Measurements from ENCODE around the gene SNAI1. TPM values are rescaled to one million over a fixed set of nuclear protein-coding genes. Genes with fewer than 3 reads are reported as not detected.
A peak's percentile ranks its signal among the peaks of the same experiment; 100 is the strongest.
"Not testable (repeated sequence)": the region's sequence is repeated elsewhere in the genome, so short reads cannot be mapped to it uniquely, and the experiment has no call there.

Gene SNAI1
- total RNA-seq (2014; rRNA removed; shearing (Covaris generic)): 0.13 and 0.40 TPM in 2 replicates
- 0.48 and 1.8 TPM in 2 replicates for polyA plus RNA-seq (2015; cell fraction: cytosol; rRNA removed)
- polyA plus RNA-seq (2015; cell fraction: nucleus; rRNA removed): 1.1 and 2.5 TPM in 2 replicates

DNA sequence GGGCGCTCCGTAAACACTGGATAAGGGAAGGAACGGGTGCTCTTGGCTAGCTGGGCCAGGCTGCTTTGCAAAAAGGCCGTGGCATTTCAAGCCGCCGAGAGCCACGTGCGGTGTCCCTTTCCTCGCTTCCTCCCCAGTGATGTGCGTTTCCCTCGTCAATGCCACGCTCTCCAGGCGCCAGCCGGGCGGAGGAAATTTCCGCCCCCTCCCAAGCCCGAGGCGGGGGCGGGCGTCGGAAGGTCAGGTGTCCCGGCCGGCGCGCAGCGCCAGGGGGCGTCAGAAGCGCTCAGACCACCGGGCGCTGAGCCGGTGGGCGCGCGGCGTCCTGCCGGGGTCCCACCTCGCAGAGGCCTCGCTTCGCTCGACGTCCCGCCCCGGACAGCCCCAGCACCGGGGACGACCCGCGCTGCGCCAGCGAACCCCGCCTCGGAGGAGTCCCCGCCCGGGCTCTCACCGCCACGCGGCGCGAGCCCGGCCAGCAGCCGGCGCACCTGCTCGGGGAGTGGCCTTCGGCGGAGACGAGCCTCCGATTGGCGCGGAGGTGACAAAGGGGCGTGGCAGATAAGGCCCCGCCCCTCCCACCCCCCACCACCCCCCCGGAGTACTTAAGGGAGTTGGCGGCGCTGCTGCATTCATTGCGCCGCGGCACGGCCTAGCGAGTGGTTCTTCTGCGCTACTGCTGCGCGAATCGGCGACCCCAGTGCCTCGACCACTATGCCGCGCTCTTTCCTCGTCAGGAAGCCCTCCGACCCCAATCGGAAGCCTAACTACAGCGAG lies at the start of gene SNAI1:
TSS of gene SNAI1 (plus strand) at position 635 of the 777 bp plus-strand sequence. CDS start at position 715, 80 bp downstream.
- DNase-seq (ENCODE audit: low read depth, low spot score): peak; percentile 83
- in situ Hi-C loops (cut with HindIII; ENCODE audit: low pct_unique_long_range_greater_than_20kb, low sequenced_read_pairs): no loop called here

DNA sequence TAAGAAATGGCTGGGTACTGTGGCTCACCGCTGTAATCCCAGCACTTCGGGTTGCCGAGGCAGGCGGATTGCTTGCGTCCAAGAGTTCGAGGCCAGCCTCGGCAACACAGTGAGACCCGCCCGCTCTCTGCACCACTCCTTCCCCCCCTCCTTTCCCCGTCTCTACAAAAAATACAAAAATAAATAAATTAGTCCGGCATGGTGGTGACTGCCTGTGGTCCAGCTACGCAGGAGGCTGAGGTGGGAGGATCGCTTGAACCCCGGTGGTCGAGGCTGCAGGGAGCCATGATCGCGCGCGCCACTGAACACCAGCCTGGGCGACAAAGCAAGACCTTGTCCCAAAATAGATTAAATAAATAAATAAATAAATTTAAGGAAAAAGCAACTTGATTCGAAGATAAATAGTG lies 47.0 kb upstream of the SNAI1 start:
- in situ Hi-C loops (cut with HindIII; ENCODE audit: low pct_unique_long_range_greater_than_20kb, low sequenced_read_pairs): no loop called here
- no peak for DNase-seq (ENCODE audit: low read depth, low spot score)

DNA sequence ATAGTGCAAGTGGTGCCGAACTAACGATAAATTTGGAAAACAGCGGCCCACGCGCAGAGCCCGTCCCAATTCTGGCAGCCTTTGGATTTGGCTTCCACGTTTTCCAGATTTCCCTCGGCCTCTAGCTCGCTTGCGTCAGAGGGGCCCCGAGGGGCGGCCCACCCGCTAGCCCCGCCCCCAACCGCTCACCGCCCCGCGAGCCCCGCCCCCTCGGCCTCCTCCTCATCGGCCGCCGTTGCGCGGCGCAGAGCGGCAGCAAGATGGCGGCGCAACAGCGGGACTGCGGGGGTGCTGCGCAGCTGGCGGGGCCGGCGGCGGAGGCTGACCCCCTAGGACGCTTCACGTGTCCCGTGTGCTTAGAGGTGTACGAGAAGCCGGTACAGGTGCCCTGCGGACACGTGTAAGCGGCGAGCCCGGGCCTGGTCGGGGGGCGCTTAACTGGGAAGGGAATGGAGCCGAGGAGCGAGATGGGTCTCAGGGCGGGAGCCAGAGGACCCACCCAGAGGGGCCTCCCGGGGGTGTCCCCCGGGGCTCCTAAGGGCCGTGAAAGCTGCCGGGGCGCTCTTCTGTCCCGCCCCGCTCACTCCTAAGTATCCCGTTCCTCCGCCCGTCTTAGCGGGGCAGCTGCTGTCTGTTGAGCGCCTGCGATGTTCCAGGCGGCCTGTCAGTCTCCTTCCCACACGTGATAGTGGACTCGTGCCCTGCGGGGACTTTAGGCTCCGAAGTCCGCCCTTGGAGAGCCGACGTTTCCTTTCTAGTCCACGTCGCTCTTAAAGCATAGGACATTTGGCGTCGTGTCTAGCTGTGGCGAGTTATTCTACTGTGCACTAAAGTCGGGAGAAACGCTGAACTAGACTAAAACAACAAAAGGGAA lies 46.4 kb upstream of the SNAI1 start, which contains the start of gene RNF114:
TSS of gene RNF114 (plus strand) at position 245 of the 874 bp plus-strand sequence. CDS start at position 261, 16 bp downstream.
- in situ Hi-C loops (cut with HindIII; ENCODE audit: low pct_unique_long_range_greater_than_20kb, low sequenced_read_pairs): no loop called here
- DNase-seq (ENCODE audit: low read depth, low spot score): peak; percentile 90

DNA sequence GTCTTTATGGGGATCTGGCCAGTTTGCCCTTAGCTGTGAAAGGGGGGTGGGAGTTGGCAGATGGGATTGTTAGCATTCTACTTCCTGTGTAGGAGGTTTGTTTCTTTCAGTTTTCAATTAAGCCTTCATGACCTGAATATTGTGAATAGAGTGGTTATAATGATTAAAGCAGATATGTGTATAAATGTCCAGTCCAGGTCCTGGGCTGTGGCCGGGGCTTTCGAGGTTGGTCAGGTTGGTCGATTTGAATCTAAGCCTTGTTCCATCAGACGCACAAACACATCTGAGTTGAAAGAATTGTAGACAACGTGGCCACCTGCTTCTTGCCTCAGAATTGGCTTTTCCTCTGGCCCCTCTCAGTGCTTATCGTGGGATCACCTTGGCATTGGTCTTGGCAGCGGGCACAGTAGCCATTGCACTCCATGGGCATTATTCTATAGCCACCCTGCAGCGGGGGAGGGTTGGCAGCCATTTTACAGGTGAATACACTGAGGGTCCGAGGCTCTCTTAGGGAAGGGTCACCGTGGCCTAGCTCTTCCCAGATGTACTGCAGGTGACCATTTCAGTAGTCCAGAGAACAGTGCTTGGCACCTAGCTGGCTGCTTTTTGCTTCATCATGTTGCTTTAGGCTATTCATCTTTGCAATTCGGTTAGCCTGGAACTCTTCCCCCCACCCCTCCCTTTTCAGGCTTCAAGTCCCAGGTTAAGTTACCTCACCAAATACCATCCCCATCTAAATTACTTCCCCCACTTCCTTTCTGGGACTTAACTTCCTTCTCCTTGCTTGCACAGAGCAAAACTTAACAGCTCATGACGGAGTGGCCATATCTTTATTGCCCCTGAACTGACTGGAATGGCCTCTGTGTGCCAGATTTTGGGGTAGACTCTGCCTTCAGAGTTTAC lies 45.5 kb upstream of the SNAI1 start:
- DNase-seq (ENCODE audit: low read depth, low spot score): no peak
- in situ Hi-C loops (cut with HindIII; ENCODE audit: low pct_unique_long_range_greater_than_20kb, low sequenced_read_pairs): no loop called here

DNA sequence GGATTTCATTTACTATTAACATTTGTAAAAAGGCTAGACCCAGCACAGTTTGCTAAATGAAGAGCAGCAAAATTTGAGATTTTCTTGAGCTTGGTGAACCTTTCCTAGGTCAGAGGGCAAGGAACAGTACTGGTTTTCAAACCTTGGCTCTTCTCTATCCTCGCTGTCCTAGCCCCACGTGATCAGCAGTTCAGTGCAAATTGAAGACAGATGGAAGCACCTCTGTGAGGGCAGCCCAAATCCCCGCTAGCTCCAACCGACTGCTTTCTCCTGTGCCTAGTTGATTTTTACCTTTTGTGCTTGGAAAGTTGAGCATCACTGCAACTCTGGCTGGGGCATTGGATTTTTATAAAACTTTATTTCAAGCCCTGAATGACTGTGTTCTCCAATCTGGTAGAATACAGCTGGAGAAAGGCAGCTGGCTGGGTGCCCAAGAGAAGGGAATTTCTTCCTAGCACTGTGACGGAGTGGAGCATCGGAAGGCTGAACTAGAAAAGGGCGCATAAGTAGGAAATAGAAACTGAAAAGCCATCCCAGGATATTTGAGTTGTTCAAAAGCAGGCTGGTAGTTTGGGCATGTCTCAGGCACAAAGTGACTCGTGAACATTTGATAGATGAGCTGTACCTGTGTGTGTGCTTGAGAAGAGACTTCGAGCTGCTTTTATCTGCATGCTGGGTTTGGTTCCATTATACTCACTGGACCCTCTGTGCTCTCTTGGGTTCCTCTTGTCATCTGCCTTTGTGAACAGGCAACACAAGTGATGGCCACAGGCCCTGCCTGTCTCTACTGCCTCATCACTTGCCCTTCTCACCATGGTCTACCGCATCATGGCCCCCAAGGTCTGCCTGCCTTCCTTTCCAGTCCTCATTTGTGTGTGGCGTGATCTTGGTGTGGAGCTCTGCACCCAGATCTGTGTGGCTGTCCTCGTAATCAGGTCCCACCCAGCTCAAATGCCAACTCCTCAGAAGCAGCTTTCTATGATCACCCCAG lies 44.3 kb upstream of the SNAI1 start:
- DNase-seq (ENCODE audit: low read depth, low spot score): no peak
- in situ Hi-C loops (cut with HindIII; ENCODE audit: low pct_unique_long_range_greater_than_20kb, low sequenced_read_pairs): no loop called here

DNA sequence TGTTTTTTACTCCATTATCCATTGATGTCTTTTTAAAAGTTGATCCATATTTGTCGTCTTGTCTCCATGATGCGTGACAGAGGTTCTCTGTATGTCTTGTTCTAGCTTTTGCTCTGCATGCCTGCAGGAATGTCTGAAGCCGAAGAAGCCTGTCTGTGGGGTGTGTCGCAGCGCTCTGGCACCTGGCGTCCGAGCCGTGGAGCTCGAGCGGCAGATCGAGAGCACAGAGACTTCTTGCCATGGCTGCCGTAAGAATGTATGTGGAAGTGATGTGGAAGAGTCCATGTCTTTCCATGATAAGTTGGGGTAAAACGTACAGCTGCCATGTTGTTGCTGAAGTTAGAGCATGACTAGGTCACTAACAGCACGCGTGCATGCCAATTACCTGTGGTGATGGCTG lies 41.3 kb upstream of the SNAI1 start:
- in situ Hi-C loops (cut with HindIII; ENCODE audit: low pct_unique_long_range_greater_than_20kb, low sequenced_read_pairs): no loop called here

DNA sequence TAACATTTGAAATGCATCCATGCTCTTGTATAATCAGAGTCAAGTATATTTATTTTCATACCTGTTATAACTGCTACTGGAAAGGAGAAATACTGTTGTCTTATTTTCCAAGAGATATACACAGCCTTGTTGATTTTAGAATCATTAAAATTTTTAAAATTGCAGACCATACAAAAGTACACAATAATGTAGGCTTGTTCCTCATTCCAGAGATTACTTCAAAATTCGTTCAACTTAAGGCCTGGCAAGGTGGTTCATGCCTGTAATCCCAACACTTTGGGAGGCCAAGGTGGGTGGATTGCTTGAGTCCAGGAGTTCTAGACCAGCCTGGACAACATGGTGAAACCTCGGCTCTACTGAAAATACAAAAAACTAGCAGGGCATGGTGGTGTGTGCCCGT lies 40.5 kb upstream of the SNAI1 start:
- in situ Hi-C loops (cut with HindIII; ENCODE audit: low pct_unique_long_range_greater_than_20kb, low sequenced_read_pairs): no loop called here

More for the DNA sequence above, 41.3 kb upstream of the SNAI1 start:
- no peak for DNase-seq (ENCODE audit: low read depth, low spot score)

DNA sequence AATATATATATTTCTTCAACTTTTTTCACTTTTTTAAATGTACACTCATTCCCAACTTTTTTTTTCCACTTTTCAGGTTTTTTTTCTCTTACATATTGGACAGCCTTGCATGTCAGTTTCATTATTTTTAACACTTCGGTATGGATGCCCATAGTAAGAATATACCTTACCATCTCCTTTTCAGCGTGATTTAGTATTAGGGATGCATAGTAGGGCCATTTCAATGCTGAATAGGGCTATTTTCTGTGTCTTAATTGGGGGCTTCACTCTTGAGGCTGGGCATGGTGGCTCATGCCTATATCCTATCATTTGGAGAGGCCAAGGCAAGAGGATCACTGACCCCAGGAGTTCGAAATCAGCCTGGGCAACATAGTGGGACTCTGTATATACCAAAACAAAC lies 39.8 kb upstream of the SNAI1 start:
- in situ Hi-C loops (cut with HindIII; ENCODE audit: low pct_unique_long_range_greater_than_20kb, low sequenced_read_pairs): no loop called here
- no peak for DNase-seq (ENCODE audit: low read depth, low spot score)

More for the DNA sequence above, 40.5 kb upstream of the SNAI1 start:
- DNase-seq (ENCODE audit: low read depth, low spot score): no peak

DNA sequence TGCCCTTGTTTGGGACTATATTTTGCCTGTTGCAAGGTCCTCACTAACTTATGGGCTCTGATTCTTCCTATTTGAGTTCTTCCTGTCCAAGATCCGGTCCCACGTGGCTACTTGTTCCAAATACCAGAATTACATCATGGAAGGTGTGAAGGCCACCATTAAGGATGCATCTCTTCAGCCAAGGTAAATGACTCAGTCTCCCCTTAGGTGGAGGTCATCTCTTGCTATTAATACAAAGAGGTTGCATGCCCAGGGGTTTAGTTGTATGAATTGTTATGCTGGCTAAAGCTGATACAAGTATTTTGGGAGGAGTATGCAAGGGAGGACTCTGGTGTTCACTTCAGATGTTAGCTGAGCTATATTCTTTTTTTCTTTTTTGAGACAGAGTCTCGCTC lies 37.5 kb upstream of the SNAI1 start:
- no peak for DNase-seq (ENCODE audit: low read depth, low spot score)
- in situ Hi-C loops (cut with HindIII; ENCODE audit: low pct_unique_long_range_greater_than_20kb, low sequenced_read_pairs): no loop called here

DNA sequence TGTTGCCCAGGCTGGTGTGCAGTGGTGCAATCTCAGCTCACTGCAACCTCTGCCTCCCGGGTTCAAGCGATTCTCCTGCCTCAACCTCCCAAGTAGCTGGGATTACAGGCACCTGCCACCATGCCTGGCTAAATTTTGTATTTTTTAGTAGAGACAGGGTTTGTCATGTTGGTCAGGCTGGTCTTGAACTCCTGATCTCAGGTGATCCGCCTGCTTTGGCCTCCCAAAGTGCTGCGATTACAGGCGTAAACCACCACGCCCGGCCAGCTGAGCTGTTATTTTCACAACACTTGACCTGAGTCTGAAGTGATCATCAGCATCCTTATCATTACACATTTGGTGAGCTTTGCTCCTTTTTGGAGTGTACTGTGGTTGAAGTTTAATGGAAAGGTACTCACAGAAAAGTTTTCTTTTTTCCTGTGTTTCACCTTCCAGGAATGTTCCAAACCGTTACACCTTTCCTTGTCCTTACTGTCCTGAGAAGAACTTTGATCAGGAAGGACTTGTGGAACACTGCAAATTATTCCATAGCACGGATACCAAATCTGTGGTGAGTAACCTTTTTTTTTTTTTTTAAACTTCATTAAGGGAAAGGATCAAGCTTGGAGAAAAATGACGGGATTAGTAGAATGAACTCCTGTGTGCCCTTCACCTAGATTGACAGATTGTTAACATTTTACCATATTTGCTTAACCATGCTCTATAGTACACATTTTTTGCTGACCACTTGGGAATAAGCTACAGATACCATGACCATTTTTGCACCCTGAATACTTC lies 36.9 kb upstream of the SNAI1 start:
- no peak for DNase-seq (ENCODE audit: low read depth, low spot score)
- in situ Hi-C loops (cut with HindIII; ENCODE audit: low pct_unique_long_range_greater_than_20kb, low sequenced_read_pairs): no loop called here

DNA sequence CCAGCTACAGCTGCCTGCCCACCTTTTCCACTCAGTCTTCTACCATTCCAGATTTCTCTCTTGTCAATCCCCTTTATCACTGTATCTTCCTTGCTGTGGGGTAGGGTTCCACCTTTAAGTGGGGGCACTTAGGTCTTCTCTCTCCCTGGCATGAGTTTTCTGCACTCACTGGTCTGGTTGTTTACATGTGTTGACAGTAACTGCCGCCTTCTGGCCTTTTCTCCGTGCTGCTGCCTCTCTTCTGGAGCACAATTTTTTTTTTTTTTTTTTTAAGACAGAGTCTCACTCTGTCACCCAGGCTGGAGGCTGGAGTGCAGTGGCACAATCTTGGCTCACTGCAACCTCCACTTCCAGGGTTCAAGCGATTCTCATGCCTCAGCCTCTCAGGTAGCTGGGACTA lies 34.6 kb upstream of the SNAI1 start:
- in situ Hi-C loops (cut with HindIII; ENCODE audit: low pct_unique_long_range_greater_than_20kb, low sequenced_read_pairs): no loop called here

DNA sequence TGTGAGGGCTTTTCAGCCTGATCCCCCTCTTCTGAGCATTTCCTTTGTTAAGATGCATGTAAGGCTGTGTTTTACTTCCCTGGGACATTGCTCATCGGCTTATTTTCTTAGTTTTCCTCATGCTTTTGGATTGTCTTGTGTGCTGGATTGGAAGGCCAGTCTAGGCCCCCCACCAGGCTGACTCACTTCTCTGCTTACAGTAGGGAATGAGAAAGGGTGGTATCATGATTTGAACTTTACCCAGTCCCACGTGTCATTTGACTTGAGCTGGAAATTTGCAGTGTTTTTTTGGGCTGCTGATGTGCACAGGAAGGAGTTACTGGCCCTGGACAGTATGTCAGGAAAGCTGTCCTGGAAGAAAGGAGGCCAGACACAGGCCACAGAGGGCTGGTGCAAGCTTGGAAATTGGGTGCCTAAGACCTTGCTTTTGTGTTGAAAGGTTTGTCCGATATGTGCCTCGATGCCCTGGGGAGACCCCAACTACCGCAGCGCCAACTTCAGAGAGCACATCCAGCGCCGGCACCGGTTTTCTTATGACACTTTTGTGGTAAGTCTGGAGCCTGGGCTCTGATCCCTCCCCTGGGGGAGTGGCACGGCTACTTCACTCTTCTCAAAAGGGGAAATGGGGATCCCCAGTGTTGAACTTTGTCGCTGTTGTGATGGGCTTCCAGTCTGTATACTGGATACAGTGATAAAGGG lies 33.8 kb upstream of the SNAI1 start:
- in situ Hi-C loops (cut with HindIII; ENCODE audit: low pct_unique_long_range_greater_than_20kb, low sequenced_read_pairs): no loop called here
- DNase-seq (ENCODE audit: low read depth, low spot score): no peak

More for the DNA sequence above, 34.6 kb upstream of the SNAI1 start:
- DNase-seq (ENCODE audit: low read depth, low spot score): no peak

DNA sequence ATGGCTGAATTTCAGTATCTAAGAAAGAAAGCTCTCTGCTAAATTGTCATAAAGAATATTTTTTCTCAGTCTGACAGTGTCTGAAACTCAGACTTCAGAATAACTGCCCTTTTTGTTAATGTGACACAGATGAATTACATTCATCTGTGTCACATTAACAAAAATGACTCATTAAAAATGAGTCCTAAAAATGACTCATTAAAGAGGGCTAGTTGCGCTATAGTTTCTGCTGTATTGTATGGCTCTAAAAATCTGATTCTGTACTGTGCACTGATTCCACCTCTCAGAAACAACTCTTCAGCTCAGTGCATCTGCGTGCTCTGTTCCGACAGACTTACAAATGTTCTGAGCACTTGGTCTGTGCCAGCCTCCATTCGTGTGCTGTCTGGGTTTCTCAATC lies 31.6 kb upstream of the SNAI1 start:
- DNase-seq (ENCODE audit: low read depth, low spot score): no peak
- in situ Hi-C loops (cut with HindIII; ENCODE audit: low pct_unique_long_range_greater_than_20kb, low sequenced_read_pairs): no loop called here

DNA sequence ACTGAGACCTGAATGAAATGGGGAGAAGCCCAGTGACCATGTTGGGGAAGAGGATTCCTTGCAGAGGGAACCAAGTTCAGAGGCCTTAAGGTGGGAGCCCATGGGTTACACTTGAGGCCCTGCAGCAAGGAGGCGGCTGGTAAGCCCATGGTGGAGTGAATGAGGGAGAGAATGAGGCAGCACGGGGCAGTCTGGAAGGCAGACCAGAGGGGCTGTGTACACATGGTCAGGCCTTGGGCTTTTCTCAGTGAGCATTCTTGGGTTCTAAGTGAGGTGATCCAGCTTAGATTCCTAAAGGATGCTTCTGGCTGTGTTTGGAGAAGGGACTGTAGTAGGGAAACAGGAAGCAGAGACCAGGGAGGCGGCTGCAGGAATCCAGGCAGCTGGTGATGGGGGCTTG lies 27.6 kb upstream of the SNAI1 start:
- DNase-seq (ENCODE audit: low read depth, low spot score): no peak
- in situ Hi-C loops (cut with HindIII; ENCODE audit: low pct_unique_long_range_greater_than_20kb, low sequenced_read_pairs): no loop called here

DNA sequence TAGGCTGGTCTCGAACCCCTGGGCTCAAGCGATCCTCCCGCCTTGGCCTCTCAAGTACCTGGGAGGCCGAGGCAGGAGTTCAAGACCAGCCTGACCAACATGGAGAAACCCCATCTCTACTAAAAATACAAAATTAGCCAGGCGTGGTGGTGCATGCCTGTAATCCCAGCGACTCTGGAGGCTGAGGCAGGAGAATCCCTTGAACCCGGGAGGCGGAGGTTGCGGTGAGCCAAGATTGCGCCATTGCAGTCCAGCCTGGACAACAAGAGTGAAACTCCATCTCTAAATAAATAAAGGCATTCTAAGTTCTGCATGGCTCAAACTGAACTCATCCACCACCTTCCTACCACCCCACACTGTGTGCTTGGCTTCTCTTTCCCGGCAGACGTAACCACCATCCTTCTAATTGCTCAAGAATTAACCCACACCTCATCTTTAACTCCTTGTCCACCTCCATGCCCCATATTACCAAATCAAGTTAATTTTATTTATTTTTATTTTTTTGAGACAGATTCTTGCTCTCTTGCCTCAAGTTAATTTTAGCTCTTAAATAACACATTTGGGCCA lies 26.9 kb upstream of the SNAI1 start:
- DNase-seq (ENCODE audit: low read depth, low spot score): not testable (repeated sequence)

More for the DNA sequence above, 26.9 kb upstream of the SNAI1 start:
- in situ Hi-C loops (cut with HindIII; ENCODE audit: low pct_unique_long_range_greater_than_20kb, low sequenced_read_pairs): not testable (repeated sequence)
